ENCODE data around the gene DPP6.
A peak's percentile ranks its signal among the peaks of the same experiment; 100 is the strongest.

DPP6 gene

DNA sequence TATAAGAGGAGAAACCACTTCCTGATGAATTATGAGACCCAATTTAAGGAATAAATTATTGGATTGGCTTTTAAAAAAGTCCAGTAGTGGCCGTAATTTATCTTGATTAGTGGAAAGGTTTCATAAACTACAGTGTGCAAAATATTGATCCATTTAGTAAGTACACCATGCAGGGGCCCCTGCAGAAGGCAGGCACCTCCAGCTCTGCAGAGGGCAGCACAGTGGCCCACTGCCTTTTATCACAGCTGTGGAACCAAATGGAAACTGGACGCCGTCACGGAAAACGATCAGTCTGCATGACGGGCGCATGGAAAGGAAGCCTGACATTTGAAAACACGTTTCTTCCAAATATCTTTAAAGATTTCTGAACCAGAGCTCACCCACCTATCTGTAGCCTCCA lies 204.0 kb downstream of the DPP6 start:
- H3K18ac ChIP-seq (ENCODE audit: low read length) = no peak overlapping the region
- no peaks in the 10 kb centered on the region for H3K79me1 ChIP-seq (ENCODE audit: low read length)
- DNase-seq = no peak
- no peak overlapping the region for H4K8ac ChIP-seq (ENCODE audit: low read depth, low read length)
- no peak overlapping the region for H4K5ac ChIP-seq (ENCODE audit: low read length)
- no CpG with 5 or more reads among the region's 8 CpGs for WGBS (ENCODE audit: extremely low coverage, insufficient coverage, low lambda C conversion rate)
- H3K4ac ChIP-seq (ENCODE audit: low read depth, low read length) = no peak overlapping the region
- no peak overlapping the region for H3K56ac ChIP-seq (ENCODE audit: low read length)
- H3K9ac ChIP-seq (ENCODE audit: low read length) = no peak overlapping the region
- no peak overlapping the region for H2BK5ac ChIP-seq (ENCODE audit: low read length)
- no peak overlapping the region for H2AK5ac ChIP-seq (ENCODE audit: low read length)
- no peaks in the 10 kb centered on the region for H3K4me1 ChIP-seq (ENCODE audit: control insufficient read depth, low read depth, low read length)
- H3K4me2 ChIP-seq (ENCODE audit: low read length) = no peak overlapping the region
- no peak overlapping the region for H3K27ac ChIP-seq (ENCODE audit: low read depth, low read length)
- no peak overlapping the region for H2BK120ac ChIP-seq (ENCODE audit: low read depth, low read length)
- H3K4me3 ChIP-seq (ENCODE audit: low read length) = no peak overlapping the region
- no peak overlapping the region for H3K23ac ChIP-seq (ENCODE audit: low read length)
- no peak overlapping the region for H2BK15ac ChIP-seq (replicated peaks; ENCODE audit: low read depth)
- H3K27me3 ChIP-seq (ENCODE audit: insufficient read depth, low read length, poor library complexity) = no peaks in the 10 kb centered on the region
- no peaks in the 10 kb centered on the region for H3K79me2 ChIP-seq (ENCODE audit: control insufficient read depth, insufficient read depth, low read length)
- no peaks in the 10 kb centered on the region for H3K36me3 ChIP-seq (ENCODE audit: control insufficient read depth, insufficient read depth, low read length)

DNA sequence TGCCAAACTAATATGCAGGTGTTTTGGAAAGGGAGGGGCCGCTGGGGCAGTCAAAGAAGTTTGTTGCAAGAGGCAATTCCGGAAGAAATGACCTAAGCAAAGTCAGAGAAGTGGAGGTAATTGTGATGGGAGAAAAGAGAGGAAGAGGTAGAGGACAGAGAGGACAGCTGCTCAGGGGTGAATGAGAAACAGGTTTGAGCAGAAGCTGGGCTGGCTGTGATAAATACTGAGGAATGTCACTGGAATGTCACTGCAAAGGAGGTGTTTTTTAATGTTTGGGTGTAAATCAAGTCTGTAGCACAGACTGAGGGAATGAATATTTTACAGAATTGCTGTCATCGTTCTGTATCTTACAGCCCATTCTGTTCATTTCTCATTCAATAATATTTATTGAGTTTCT lies 207.2 kb downstream of the DPP6 start:
- DNase-seq = peak; percentile 50
- Histone ChIP-seq H2BK5ac (ENCODE audit: low read length) (no peak overlapping the region), H3K79me1 (ENCODE audit: low read length) (no peaks in the 10 kb centered on the region), H3K23ac (ENCODE audit: low read length) (no peak overlapping the region), H3K4me2 (ENCODE audit: low read length) (no peak overlapping the region), H3K4ac (ENCODE audit: low read depth, low read length) (no peak overlapping the region), H4K8ac (ENCODE audit: low read depth, low read length) (no peak overlapping the region), H3K27me3 (ENCODE audit: insufficient read depth, low read length, poor library complexity) (no peaks in the 10 kb centered on the region), H4K5ac (ENCODE audit: low read length) (no peak overlapping the region), H2BK15ac (replicated peaks; ENCODE audit: low read depth) (no peak overlapping the region), H2BK120ac (ENCODE audit: low read depth, low read length) (no peak overlapping the region), H3K27ac (ENCODE audit: low read depth, low read length) (no peak overlapping the region), H3K4me3 (ENCODE audit: low read length) (no peak overlapping the region), H3K56ac (ENCODE audit: low read length) (no peak overlapping the region), H2AK5ac (ENCODE audit: low read length) (no peak overlapping the region), H3K36me3 (ENCODE audit: control insufficient read depth, insufficient read depth, low read length) (no peaks in the 10 kb centered on the region), H3K4me1 (ENCODE audit: control insufficient read depth, low read depth, low read length) (no peaks in the 10 kb centered on the region), H3K9ac (ENCODE audit: low read length) (no peak overlapping the region), H3K18ac (ENCODE audit: low read length) (no peak overlapping the region), H3K79me2 (ENCODE audit: control insufficient read depth, insufficient read depth, low read length) (no peaks in the 10 kb centered on the region)
- WGBS (ENCODE audit: extremely low coverage, insufficient coverage, low lambda C conversion rate) = no CpG with 5 or more reads among the region's 3 CpGs

DNA sequence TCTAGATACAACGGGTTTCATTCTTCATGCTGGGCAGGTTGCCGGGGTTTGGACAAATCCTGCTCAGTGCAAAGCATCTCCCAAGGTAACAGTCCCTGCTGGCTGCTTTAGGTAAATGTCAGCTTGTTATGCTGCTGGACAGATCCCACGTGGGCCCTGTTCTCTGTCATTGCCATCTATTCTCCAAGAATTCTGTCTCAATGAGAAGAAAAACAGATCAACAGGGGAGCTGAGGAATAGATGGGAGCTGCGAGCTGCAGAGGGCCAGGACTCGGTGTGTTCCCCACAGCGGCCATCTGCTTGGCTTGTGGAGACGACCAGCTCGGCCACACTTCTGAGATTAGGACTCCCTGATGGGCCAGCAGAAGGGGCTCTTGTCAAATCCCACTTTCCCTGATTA lies 235.2 kb downstream of the DPP6 start:
- Histone ChIP-seq H3K4me2 (ENCODE audit: low read length) (no peak overlapping the region), H2BK15ac (replicated peaks; ENCODE audit: low read depth) (no peak overlapping the region), H3K36me3 (ENCODE audit: control insufficient read depth, insufficient read depth, low read length) (no peaks in the 10 kb centered on the region), H3K27me3 (ENCODE audit: insufficient read depth, low read length, poor library complexity) (no peaks in the 10 kb centered on the region), H3K23ac (ENCODE audit: low read length) (no peak overlapping the region), H3K18ac (ENCODE audit: low read length) (no peak overlapping the region), H3K27ac (ENCODE audit: low read depth, low read length) (no peak overlapping the region), H3K4me1 (ENCODE audit: control insufficient read depth, low read depth, low read length) (no peaks in the 10 kb centered on the region), H2BK5ac (ENCODE audit: low read length) (no peak overlapping the region), H3K9ac (ENCODE audit: low read length) (no peak overlapping the region), H3K4me3 (ENCODE audit: low read length) (no peak overlapping the region), H3K79me1 (ENCODE audit: low read length) (no peaks in the 10 kb centered on the region), H2AK5ac (ENCODE audit: low read length) (no peak overlapping the region), H3K79me2 (ENCODE audit: control insufficient read depth, insufficient read depth, low read length) (no peaks in the 10 kb centered on the region), H2BK120ac (ENCODE audit: low read depth, low read length) (no peak overlapping the region), H3K4ac (ENCODE audit: low read depth, low read length) (no peak overlapping the region), H4K8ac (ENCODE audit: low read depth, low read length) (no peak overlapping the region), H4K5ac (ENCODE audit: low read length) (no peak overlapping the region), H3K56ac (ENCODE audit: low read length) (no peak overlapping the region)
- WGBS (ENCODE audit: extremely low coverage, insufficient coverage, low lambda C conversion rate) = no CpG with 5 or more reads among the region's 8 CpGs
- peak; percentile 37 for DNase-seq

DNA sequence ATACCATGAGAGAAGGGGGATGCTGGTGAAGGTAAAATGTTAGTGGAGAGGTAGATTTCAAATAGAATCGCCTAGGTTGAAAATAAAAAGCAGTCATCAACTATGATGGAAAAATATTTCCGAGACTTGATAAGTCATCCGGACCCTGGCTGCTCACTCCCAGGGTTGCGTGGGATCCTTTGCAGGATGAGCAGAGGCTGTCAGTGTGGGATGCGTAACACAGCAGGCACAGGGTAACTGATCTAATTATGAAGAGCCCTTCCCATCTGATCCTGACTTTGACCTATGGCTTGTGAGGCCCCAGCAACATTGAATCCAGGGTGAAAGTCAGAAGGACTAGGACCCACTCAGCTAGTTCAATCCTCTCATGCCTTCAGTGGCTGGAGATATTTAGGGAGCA lies 236.9 kb downstream of the DPP6 start:
- H3K56ac ChIP-seq (ENCODE audit: low read length) = no peak overlapping the region
- no peak overlapping the region for H3K27ac ChIP-seq (ENCODE audit: low read depth, low read length)
- no peak overlapping the region for H3K4me2 ChIP-seq (ENCODE audit: low read length)
- H3K79me1 ChIP-seq (ENCODE audit: low read length) = no peaks in the 10 kb centered on the region
- H3K9ac ChIP-seq (ENCODE audit: low read length) = no peak overlapping the region
- DNase-seq = no peak
- H2BK15ac ChIP-seq (replicated peaks; ENCODE audit: low read depth) = no peak overlapping the region
- no peak overlapping the region for H3K4ac ChIP-seq (ENCODE audit: low read depth, low read length)
- H4K5ac ChIP-seq (ENCODE audit: low read length) = no peak overlapping the region
- H2BK5ac ChIP-seq (ENCODE audit: low read length) = no peak overlapping the region
- H3K27me3 ChIP-seq (ENCODE audit: insufficient read depth, low read length, poor library complexity) = no peaks in the 10 kb centered on the region
- H2AK5ac ChIP-seq (ENCODE audit: low read length) = no peak overlapping the region
- no peak overlapping the region for H4K8ac ChIP-seq (ENCODE audit: low read depth, low read length)
- H2BK120ac ChIP-seq (ENCODE audit: low read depth, low read length) = no peak overlapping the region
- no peak overlapping the region for H3K4me3 ChIP-seq (ENCODE audit: low read length)
- no peaks in the 10 kb centered on the region for H3K36me3 ChIP-seq (ENCODE audit: control insufficient read depth, insufficient read depth, low read length)
- no CpG with 5 or more reads among the region's 5 CpGs for WGBS (ENCODE audit: extremely low coverage, insufficient coverage, low lambda C conversion rate)
- no peak overlapping the region for H3K18ac ChIP-seq (ENCODE audit: low read length)
- no peaks in the 10 kb centered on the region for H3K4me1 ChIP-seq (ENCODE audit: control insufficient read depth, low read depth, low read length)
- no peak overlapping the region for H3K23ac ChIP-seq (ENCODE audit: low read length)
- no peaks in the 10 kb centered on the region for H3K79me2 ChIP-seq (ENCODE audit: control insufficient read depth, insufficient read depth, low read length)

DNA sequence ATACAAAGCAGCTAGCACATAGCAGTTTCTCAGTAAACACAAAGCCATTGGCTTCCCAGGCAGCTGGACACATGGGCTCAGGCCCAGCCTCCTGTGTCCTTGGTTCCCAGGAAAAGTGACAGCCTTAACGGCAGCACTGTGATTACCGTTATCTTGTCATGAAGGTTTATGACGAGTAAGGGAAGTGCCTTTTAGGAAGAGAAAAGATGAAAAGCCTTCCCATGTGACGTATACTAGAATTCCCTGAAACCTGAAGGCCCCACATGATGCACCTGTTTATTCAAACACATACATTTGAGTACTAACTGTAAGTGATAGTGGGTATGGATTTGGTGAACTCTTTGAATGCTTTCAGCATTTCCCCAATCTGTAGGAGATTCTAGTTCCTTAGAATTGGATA lies 244.2 kb downstream of the DPP6 start:
- H3K18ac ChIP-seq (ENCODE audit: low read length) = no peak overlapping the region
- H4K5ac ChIP-seq (ENCODE audit: low read length) = no peak overlapping the region
- H3K4me1 ChIP-seq (ENCODE audit: control insufficient read depth, low read depth, low read length) = no peaks in the 10 kb centered on the region
- no peaks in the 10 kb centered on the region for H3K79me2 ChIP-seq (ENCODE audit: control insufficient read depth, insufficient read depth, low read length)
- no peak overlapping the region for H3K4ac ChIP-seq (ENCODE audit: low read depth, low read length)
- no peak overlapping the region for H2AK5ac ChIP-seq (ENCODE audit: low read length)
- H3K56ac ChIP-seq (ENCODE audit: low read length) = no peak overlapping the region
- H2BK5ac ChIP-seq (ENCODE audit: low read length) = no peak overlapping the region
- WGBS (ENCODE audit: extremely low coverage, insufficient coverage, low lambda C conversion rate) = no CpG with 5 or more reads among the region's 4 CpGs
- no peak overlapping the region for H2BK15ac ChIP-seq (replicated peaks; ENCODE audit: low read depth)
- H4K8ac ChIP-seq (ENCODE audit: low read depth, low read length) = no peak overlapping the region
- H3K79me1 ChIP-seq (ENCODE audit: low read length) = no peaks in the 10 kb centered on the region
- H3K23ac ChIP-seq (ENCODE audit: low read length) = no peak overlapping the region
- no peak overlapping the region for H2BK120ac ChIP-seq (ENCODE audit: low read depth, low read length)
- no peak for DNase-seq
- no peak overlapping the region for H3K4me2 ChIP-seq (ENCODE audit: low read length)
- H3K9ac ChIP-seq (ENCODE audit: low read length) = no peak overlapping the region
- H3K4me3 ChIP-seq (ENCODE audit: low read length) = no peak overlapping the region
- H3K27me3 ChIP-seq (ENCODE audit: insufficient read depth, low read length, poor library complexity) = no peaks in the 10 kb centered on the region
- no peak overlapping the region for H3K27ac ChIP-seq (ENCODE audit: low read depth, low read length)
- H3K36me3 ChIP-seq (ENCODE audit: control insufficient read depth, insufficient read depth, low read length) = no peaks in the 10 kb centered on the region

DNA sequence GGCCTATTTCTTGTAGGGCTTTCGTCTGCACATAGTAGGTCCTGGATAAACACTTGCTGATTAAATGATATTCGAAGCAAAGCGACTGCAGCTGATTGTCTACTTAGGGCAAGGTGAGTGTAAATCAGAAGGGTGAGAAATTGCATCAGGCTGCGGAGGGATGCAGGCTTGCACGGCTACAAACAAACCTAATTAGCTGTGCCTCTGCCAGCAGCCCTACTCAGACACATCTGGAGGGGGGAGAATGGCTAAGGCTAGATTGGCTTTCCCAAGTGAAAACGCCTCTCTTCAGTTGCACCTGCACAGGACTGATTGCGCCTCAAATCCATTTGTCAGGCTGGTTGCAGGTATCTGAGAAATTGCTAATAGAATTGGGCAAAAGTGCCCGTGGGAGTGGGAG lies 247.5 kb downstream of the DPP6 start:
- Histone ChIP-seq H2BK5ac (ENCODE audit: low read length) (no peak overlapping the region), H3K4me1 (ENCODE audit: control insufficient read depth, low read depth, low read length) (no peaks in the 10 kb centered on the region), H2BK120ac (ENCODE audit: low read depth, low read length) (no peak overlapping the region), H3K4me3 (ENCODE audit: low read length) (no peak overlapping the region), H3K36me3 (ENCODE audit: control insufficient read depth, insufficient read depth, low read length) (no peaks in the 10 kb centered on the region), H4K8ac (ENCODE audit: low read depth, low read length) (no peak overlapping the region), H2AK5ac (ENCODE audit: low read length) (no peak overlapping the region), H3K4ac (ENCODE audit: low read depth, low read length) (no peak overlapping the region), H3K9ac (ENCODE audit: low read length) (no peak overlapping the region), H2BK15ac (replicated peaks; ENCODE audit: low read depth) (no peak overlapping the region), H3K27ac (ENCODE audit: low read depth, low read length) (no peak overlapping the region), H3K56ac (ENCODE audit: low read length) (no peak overlapping the region), H3K27me3 (ENCODE audit: insufficient read depth, low read length, poor library complexity) (no peaks in the 10 kb centered on the region), H3K79me1 (ENCODE audit: low read length) (no peaks in the 10 kb centered on the region), H3K23ac (ENCODE audit: low read length) (no peak overlapping the region), H3K79me2 (ENCODE audit: control insufficient read depth, insufficient read depth, low read length) (no peaks in the 10 kb centered on the region), H3K18ac (ENCODE audit: low read length) (no peak overlapping the region), H3K4me2 (ENCODE audit: low read length) (no peak overlapping the region), H4K5ac (ENCODE audit: low read length) (no peak overlapping the region)
- WGBS (ENCODE audit: extremely low coverage, insufficient coverage, low lambda C conversion rate) = no CpG with 5 or more reads among the region's 8 CpGs
- no peak for DNase-seq
